LNCAP (cell line): ENCODE measurements around the gene CA10.

Source experiments
- TF ChIP-seq, protein P1 (sequence below): fragments of 450-650 bp; IDR thresholded peaks from 2 replicates; pipeline ENCODE4 v1.5.1; 2017; ENCODE audit warnings: mild to moderate bottlenecking

CA10 gene

DNA sequence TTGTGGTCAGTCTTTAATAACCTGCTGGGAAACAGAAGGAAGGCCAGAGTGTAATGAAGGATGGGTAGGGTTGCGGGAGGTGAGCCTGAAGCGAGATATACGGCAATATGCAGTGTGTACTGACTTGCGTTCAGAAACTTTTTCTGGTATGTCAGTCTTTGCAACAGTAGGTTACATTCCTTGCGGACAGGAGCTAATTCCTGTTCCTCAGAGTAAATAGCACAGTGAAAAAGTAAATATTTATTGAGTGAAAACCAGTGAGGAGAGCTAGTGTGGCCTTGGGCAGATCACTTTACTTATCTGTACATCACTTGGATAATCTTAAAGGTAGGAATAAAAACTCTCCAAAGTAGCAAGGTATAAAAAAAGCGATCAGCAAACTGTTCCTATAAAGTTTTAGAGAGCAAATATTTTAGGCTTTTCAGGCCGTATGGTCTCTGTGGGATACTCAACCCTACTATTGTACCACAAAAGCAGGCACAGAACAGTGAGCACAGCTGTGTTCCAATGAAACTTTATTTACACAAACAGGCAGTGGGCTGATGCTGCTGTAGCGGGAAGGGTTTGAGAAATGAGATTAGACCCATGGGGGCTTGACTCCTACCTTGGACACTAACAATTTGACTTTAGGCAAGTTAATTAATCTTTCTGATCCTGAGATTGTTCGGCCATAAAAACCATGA is 550.1 kb downstream of the CA10 start:
- TF ChIP-seq, protein P1, sequence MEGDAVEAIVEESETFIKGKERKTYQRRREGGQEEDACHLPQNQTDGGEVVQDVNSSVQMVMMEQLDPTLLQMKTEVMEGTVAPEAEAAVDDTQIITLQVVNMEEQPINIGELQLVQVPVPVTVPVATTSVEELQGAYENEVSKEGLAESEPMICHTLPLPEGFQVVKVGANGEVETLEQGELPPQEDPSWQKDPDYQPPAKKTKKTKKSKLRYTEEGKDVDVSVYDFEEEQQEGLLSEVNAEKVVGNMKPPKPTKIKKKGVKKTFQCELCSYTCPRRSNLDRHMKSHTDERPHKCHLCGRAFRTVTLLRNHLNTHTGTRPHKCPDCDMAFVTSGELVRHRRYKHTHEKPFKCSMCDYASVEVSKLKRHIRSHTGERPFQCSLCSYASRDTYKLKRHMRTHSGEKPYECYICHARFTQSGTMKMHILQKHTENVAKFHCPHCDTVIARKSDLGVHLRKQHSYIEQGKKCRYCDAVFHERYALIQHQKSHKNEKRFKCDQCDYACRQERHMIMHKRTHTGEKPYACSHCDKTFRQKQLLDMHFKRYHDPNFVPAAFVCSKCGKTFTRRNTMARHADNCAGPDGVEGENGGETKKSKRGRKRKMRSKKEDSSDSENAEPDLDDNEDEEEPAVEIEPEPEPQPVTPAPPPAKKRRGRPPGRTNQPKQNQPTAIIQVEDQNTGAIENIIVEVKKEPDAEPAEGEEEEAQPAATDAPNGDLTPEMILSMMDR = no peak

DNA sequence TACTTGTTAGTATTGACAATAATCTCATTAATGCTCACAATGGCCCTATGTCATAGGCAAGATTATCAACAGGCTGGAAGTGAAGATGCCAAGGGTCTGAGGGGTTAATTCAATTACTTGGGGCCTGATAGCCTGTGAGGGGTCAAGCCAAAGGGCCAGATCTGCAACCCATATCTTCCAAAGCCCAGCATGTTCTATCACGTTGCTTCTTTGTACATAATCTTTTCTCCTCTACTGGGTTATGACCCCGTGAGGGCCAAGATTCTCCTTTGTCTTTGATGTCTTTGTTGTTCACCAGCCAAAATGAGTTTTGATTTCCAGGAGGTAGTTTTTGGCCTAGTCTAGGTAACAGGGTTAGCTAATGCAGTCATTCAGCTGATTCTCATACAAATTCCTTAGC is 551.0 kb downstream of the CA10 start:
- TF ChIP-seq, protein P1 = no peak

DNA sequence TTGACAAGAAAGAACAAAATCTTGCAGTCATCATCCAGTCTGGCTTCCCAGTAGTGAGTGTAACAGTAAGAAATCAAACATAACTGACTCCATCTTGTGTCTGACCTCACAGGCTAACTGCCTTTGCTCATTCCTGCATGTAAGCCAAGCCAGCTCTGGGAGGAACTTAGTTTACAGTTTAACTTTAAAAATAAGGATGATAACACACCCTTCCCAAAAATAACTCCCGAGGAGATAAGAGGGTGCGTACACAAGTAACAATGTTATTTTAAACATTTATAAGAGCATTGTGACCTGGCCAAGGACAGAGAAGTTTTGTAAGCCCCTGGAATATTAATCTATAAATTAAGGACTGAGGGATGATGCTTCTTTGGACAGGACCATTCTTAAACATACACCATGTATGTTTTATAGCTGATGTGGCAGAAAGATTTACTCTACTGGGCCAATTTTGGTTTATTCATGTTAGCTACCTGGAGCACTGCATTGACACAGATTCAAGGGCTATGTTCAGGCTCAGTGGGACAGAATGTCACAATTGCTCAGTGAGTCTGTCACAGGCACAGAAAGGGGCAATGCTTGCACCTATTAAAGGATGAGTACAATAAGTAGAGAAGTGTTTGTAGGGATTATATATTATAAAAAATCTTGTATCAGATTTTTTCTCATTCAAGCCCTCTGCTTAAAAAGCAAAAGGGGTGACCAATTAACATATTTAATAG is 554.1 kb downstream of the CA10 start:
- TF ChIP-seq, protein P1 = no peak

DNA sequence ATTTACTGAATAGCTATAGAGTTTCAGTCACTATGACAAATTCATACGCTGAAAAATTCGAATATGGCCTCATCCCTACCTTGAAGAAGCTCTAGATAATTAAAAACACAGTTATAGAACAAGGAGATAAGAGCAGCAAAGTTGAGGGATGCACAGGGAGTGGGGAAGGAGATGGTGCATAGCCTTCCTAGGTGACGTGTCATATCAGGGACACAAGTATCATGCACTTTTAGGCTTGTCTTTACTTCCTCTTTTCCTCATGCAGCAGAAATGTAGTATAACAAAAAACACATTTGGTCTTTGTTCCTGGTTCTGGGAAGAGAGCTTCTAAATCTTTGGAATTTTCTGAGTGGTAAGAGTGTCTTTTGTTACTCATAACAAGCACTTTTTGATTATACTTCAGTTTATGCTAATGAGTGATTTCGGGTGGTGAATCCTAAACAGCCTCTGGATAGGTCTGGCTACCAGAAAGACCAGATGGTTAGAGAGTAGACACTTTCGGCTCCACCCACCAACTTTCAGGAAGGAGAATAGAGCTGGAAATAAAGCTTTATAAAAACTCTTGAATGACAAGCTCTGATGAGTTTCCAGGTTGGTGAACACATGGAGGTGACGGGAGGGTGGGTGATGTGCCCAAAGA is 556.8 kb downstream of the CA10 start:
- TF ChIP-seq, protein P1 = no peak

DNA sequence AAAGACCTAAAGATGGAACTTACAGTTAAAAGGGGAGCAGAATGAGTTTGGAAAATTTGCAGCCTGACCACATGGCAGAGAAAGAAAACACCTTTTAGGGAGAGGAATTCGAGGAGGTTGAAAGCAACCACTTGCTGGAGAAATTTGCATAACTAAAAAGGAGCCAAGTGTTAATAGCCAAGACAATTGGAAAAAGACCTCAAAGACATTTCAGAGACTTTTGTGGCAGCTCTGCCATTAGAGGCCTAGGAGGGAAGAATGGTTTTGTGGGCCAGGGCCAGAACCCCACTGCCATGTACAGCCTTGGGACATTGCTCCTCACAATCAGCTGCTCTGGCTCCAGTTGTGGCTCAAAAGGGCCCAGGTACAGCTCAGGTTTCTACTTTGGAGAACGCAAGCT is 559.7 kb downstream of the CA10 start:
- TF ChIP-seq, protein P1 = no peak

DNA sequence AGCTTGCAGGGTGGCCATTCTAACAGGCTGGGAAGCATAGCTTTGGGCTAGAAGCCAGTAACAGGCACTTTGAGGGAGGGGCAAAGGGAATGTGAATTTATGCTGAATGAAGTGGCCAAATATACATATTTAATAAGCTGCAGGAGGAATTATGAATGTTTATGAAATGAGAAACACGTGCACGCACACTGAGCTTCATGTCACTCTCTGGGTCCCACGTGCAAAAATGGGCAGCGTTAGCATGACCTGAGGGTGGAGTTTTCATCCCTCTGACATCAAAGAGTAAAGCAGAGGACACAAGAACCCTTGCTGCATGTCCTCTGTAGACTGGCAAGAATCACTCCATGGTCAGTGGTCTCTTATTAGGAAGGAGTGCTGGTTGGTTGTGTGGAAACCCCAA is 561.2 kb downstream of the CA10 start:
- TF ChIP-seq, protein P1 = no peak

DNA sequence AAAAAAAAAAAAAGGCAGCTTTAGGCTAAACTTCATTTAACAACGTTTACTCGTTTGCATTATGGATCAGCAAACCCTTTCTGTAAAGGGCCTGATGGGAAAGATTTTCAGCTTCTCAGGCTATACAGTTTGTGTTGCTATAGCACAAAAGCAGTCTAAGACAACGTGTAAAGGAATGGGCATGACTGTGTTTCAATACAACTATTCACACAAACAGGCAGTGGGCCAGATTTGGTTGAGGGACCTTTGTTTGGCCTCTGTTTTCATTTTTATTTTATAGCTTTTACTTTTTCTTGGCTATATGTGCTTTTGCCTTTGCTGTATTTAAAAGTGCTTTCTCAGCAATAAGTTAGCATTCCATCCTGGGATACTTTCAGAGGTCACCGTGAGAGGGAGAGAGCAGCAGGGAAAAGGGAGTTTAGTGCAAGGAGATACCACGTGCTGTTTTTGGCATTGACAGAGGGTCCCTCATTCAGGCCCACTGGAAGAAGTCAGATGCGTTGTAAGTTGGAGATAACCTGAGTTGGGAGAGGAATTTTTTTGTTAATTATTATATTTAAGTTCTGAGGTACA is 562.6 kb downstream of the CA10 start:
- TF ChIP-seq, protein P1 = no peak
